ENCODE data around the gene OR52W1. TPM values are rescaled to one million over a fixed set of nuclear protein-coding genes. Genes with fewer than 3 reads are reported as not detected.
A peak's percentile ranks its signal among the peaks of the same experiment; 100 is the strongest.

OR52W1 gene
- total RNA-seq, 2 donors from 2014 or later: not detected

GRCh38 chr11:6156628-6157359 lies 42.2 kb upstream of the OR52W1 start:
- Histone ChIP-seq H3K36me3 (ENCODE audit: control insufficient read depth, insufficient read depth, low read length) (no peaks in the 10 kb centered on the region), H3K27ac (ENCODE audit: low read depth, low read length) (no peak overlapping the region), H3K9ac (ENCODE audit: extremely low read depth, low read length, poor library complexity, severe bottlenecking) (no peak overlapping the region), H3K9me3 (ENCODE audit: control insufficient read depth, low read length) (peaks cover 5% of the 10 kb centered on the region), H3K4me3 (ENCODE audit: low read length) (no peak overlapping the region), H3K4me1 (ENCODE audit: control insufficient read depth, insufficient read depth, low read length) (peaks cover 8% of the 10 kb centered on the region), H3K27me3 (ENCODE audit: control insufficient read depth, insufficient read depth, low read length, poor library complexity, severe bottlenecking) (no peaks in the 10 kb centered on the region)
- Mint-ChIP-seq H3K4me1 (peaks cover 19% of the 10 kb centered on the region), H3K27me3 (ENCODE audit: insufficient read depth) (no peaks in the 10 kb centered on the region), H3K9me3 (no peaks in the 10 kb centered on the region), H3K4me3 (no peak overlapping the region), H3K36me3 (ENCODE audit: low read depth) (no peaks in the 10 kb centered on the region), H3K27ac (peak overlapping the region; percentile 40)
- peak; percentile 60 for DNase-seq
- no peak for TF ChIP-seq CTCF (conservative IDR thresholded peaks at IDR 0.05)
- WGBS, 2 experiments (ENCODE audit: insufficient coverage in 1 of 2, insufficient read length in 1 of 2): 78 to 100% methylated on average over 2 to 7 of the region's 7 CpGs

GRCh38 chr11:6170226-6170625 lies 28.8 kb upstream of the OR52W1 start, which contains the start of gene OR52B2:
OR52B2 (minus strand) TSS chr11:6170326; CDS start chr11:6170326, 0 bp downstream.
- peaks cover 5% of the 10 kb centered on the region for H3K9me3 ChIP-seq (ENCODE audit: control insufficient read depth, low read length)
- H3K4me1 ChIP-seq (ENCODE audit: control insufficient read depth, insufficient read depth, low read length): no peaks in the 10 kb centered on the region
- H3K4me1 Mint-ChIP-seq: peaks cover under 1% of the 10 kb centered on the region
- no peak for DNase-seq
- no peaks in the 10 kb centered on the region for H3K36me3 ChIP-seq (ENCODE audit: control insufficient read depth, insufficient read depth, low read length)
- H3K27me3 ChIP-seq (ENCODE audit: control insufficient read depth, insufficient read depth, low read length, poor library complexity, severe bottlenecking): no peaks in the 10 kb centered on the region
- TF ChIP-seq CTCF (conservative IDR thresholded peaks at IDR 0.05): no peak
- no peak within 1 kb of the TSS for H3K27ac ChIP-seq (ENCODE audit: low read depth, low read length)
- H3K27me3 Mint-ChIP-seq (ENCODE audit: insufficient read depth): peaks cover 8% of the 10 kb centered on the region
- H3K27ac Mint-ChIP-seq: no peak within 1 kb of the TSS
- H3K4me3 Mint-ChIP-seq: no peak within 1 kb of the TSS
- peaks cover 7% of the 10 kb centered on the region for H3K9me3 Mint-ChIP-seq
- H3K9ac ChIP-seq (ENCODE audit: extremely low read depth, low read length, poor library complexity, severe bottlenecking): no peak within 1 kb of the TSS
- H3K4me3 ChIP-seq (ENCODE audit: low read length): no peak within 1 kb of the TSS
- H3K36me3 Mint-ChIP-seq (ENCODE audit: low read depth): no peaks in the 10 kb centered on the region
- WGBS, 2 experiments (ENCODE audit: insufficient coverage in 1 of 2, insufficient read length in 1 of 2): 86 to 100% methylated on average over 1 of the region's 1 CpG

- Histone ChIP-seq H3K9me3 (ENCODE audit: control insufficient read depth, low read length) (peaks cover 14% of the 10 kb centered on the region), H3K27ac (ENCODE audit: low read depth, low read length) (no peak overlapping the region), H3K4me3 (ENCODE audit: low read length) (no peak overlapping the region), H3K9ac (ENCODE audit: extremely low read depth, low read length, poor library complexity, severe bottlenecking) (no peak overlapping the region), H3K4me1 (ENCODE audit: control insufficient read depth, insufficient read depth, low read length) (no peaks in the 10 kb centered on the region), H3K36me3 (ENCODE audit: control insufficient read depth, insufficient read depth, low read length) (no peaks in the 10 kb centered on the region), H3K27me3 (ENCODE audit: control insufficient read depth, insufficient read depth, low read length, poor library complexity, severe bottlenecking) (no peaks in the 10 kb centered on the region)
- H3K4me3 Mint-ChIP-seq: no peak overlapping the region
- no peak for DNase-seq
- no peak overlapping the region for H3K27ac Mint-ChIP-seq
- H3K9me3 Mint-ChIP-seq: peaks cover 25% of the 10 kb centered on the region
- TF ChIP-seq CTCF (conservative IDR thresholded peaks at IDR 0.05): no peak
- peaks cover 2% of the 10 kb centered on the region for H3K36me3 Mint-ChIP-seq (ENCODE audit: low read depth)
- WGBS, 2 experiments (ENCODE audit: insufficient coverage in 1 of 2, insufficient read length in 1 of 2): 78 to 80% methylated on average over 2 of the region's 2 CpGs
- H3K27me3 Mint-ChIP-seq (ENCODE audit: insufficient read depth): peaks cover 1% of the 10 kb centered on the region
- peaks cover 9% of the 10 kb centered on the region for H3K4me1 Mint-ChIP-seq
Measured at GRCh38 chr11:6175440-6175839, 23.6 kb upstream of the OR52W1 start.

All from endodermal cell (in vitro differentiated cells).